HUES48 (cell line): ENCODE data around the gene C10orf71.

Experiments used
- H3K27ac ChIP-seq: one replicate; pipeline ENCODE4 v1.7.0; 2013; ENCODE audit warnings: low read depth, low read length, inconsistent platforms
- H3K27me3 ChIP-seq: 2 replicates; pipeline ENCODE4 v1.6.1; 2013; ENCODE audit warnings: mild to moderate bottlenecking, low read length; ENCODE audit not compliant: control insufficient read depth, insufficient read depth
- H3K36me3 ChIP-seq: 2 replicates; pipeline ENCODE4 v1.6.1; 2013; ENCODE audit warnings: low read length; ENCODE audit not compliant: control insufficient read depth, insufficient read depth
- H3K4me1 ChIP-seq: 2 replicates; pipeline ENCODE4 v1.6.1; 2013; ENCODE audit warnings: mild to moderate bottlenecking, low read length; ENCODE audit not compliant: control insufficient read depth, insufficient read depth
- H3K4me3 ChIP-seq: 2 replicates; pipeline ENCODE4 v1.5.1; 2013; ENCODE audit warnings: mild to moderate bottlenecking, low read depth, low read length
- H3K9ac ChIP-seq: 2 replicates; pipeline ENCODE4 v1.6.1; 2013; ENCODE audit warnings: mild to moderate bottlenecking, low read depth, low read length, moderate library complexity
- H3K9me3 ChIP-seq: 2 replicates; pipeline ENCODE4 v1.6.1; 2013; ENCODE audit warnings: low read length; ENCODE audit not compliant: control insufficient read depth, insufficient read depth

Gene C10orf71

GRCh38 chr10:49325916-49326783, 27.2 kb downstream of the C10orf71 start:
- no peaks in the 10 kb centered on the region for H3K9me3 ChIP-seq
- no peak overlapping the region for H3K4me3 ChIP-seq
- H3K36me3 ChIP-seq = no peaks in the 10 kb centered on the region

DNA sequence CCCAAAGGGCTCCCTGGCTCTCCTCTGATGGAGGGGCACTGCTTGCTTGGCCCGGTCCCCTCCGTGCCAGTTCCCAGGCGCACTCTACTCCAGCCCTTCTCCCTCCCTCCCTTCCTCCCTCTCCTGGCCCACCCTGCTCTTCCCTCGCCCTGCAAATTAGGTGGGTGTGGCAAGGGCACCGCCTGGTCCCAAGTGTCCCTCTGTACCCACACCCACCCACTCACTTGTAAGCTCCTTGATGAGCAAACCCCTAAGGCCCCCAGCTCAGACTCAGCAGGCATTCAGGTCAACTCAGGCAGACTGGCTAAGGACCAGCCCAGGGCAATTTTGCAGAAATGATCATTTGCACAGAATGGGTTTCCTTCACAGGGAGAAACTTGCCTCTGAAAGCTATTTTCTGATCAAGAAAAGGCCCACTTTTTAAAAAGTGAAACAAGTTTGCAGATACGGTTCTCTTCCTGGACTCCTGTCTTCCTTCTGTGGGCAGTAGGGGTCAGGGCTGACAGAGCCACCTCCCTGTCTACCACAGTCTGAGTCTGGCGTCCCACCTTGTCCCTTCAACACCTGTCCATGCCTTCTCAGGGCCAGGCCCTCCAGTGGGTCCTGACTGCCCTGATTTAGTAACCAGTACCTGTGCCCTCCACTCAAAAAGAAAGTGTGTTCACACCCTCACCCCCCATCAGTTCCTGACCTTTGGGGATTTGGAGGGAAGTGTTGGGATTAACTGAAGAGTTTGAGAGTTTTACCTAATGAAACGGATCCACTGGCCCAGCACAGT, 28.3 kb downstream of the C10orf71 start:
- Histone ChIP-seq H3K9ac (no peak overlapping the region), H3K4me1 (no peaks in the 10 kb centered on the region), H3K27ac (no peak overlapping the region), H3K4me3 (no peak overlapping the region), H3K27me3 (no peaks in the 10 kb centered on the region), H3K36me3 (no peaks in the 10 kb centered on the region), H3K9me3 (no peaks in the 10 kb centered on the region)

More at GRCh38 chr10:49325916-49326783, 27.2 kb downstream of the C10orf71 start:
- Histone ChIP-seq H3K9ac (no peak overlapping the region), H3K27me3 (no peaks in the 10 kb centered on the region), H3K4me1 (no peaks in the 10 kb centered on the region), H3K27ac (no peak overlapping the region)

DNA sequence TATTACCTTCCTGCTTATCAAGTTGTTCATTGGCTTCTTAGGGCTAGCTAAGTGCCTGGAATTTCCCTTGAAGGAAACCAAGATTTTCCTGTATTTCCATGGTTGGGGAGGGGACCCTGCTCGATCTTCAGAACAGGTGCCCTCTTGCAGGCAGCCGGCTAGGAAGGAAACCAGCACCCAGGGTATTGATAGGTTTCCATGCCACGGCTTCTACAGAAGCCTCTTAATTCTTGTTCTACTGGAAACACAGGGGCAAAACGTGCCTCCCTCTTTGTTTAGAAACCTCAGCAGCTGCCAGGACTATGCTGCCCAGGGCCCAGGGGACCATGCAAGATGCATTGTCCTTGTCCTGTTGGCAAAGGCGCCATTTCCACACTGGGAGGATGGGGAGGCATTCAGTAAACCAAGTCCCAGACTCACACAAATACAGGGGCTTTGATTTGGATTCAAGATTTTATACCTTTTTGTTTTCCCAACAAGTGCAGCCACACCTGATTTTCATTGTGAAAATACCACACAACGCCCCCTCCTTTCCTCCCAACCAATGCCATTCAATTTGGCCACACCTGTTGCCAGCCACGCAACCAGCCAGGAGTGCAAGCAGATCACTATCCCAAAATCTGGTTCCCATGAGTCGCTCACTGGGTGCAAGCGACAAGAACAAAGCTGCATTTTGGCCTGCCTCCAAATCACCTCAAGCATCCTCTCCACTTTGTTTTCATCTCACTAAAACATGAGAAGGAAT, 29.6 kb downstream of the C10orf71 start:
- Histone ChIP-seq H3K9ac (no peak overlapping the region), H3K36me3 (no peaks in the 10 kb centered on the region), H3K27me3 (no peaks in the 10 kb centered on the region), H3K4me1 (no peaks in the 10 kb centered on the region), H3K27ac (no peak overlapping the region), H3K4me3 (no peak overlapping the region), H3K9me3 (no peaks in the 10 kb centered on the region)

DNA sequence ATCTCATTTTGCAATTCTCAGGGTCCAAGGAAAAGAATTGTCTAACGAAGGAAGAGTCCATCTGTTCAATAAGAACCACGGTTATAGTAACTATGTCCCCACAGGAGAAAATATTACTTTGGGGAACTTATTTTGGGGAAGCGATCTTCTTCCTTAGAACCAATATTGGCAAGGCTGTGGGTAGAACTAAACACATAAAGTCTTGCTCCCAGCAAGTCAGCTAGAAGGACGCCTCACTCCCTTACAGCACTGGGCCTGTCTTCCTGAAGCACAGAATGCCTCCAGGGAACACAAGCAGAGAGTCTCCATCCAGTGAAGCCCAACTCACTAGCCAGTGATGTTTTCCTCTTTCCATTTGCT, 30.2 kb downstream of the C10orf71 start:
- H3K27me3 ChIP-seq = no peaks in the 10 kb centered on the region

DNA sequence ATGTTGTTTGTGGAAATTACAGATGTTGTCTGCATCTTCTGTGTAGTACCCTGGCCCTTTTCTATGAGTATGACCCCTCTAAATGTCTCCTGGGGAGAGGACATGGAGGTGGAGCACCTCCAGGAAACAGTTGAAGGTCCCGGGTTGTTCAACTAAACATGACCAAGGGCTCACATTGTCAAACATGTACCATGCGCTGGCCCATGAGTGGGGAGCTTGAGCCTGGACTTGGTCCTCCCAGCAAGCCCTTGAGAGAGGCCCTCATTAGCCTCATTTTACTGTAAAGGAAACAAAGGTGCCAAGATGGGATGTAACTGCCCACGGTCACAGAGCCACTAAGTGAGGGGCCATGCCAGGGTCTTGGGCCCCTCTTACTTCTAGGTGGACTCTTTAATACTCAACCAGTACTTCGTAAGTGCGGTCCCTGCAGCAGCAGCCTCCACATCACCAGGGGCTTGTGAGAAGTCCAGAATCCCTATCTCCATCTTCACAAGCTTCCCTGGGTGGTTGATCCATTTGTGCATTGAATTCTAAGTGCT, 31.2 kb downstream of the C10orf71 start:
- no peak overlapping the region for H3K4me3 ChIP-seq
- H3K4me1 ChIP-seq = no peaks in the 10 kb centered on the region
- no peaks in the 10 kb centered on the region for H3K27me3 ChIP-seq
- H3K36me3 ChIP-seq = no peaks in the 10 kb centered on the region
- no peak overlapping the region for H3K27ac ChIP-seq
- no peak overlapping the region for H3K9ac ChIP-seq
- no peaks in the 10 kb centered on the region for H3K9me3 ChIP-seq

More for the DNA sequence above, 30.2 kb downstream of the C10orf71 start:
- Histone ChIP-seq H3K4me3 (no peak overlapping the region), H3K36me3 (no peaks in the 10 kb centered on the region), H3K4me1 (no peaks in the 10 kb centered on the region), H3K9ac (no peak overlapping the region), H3K9me3 (no peaks in the 10 kb centered on the region), H3K27ac (no peak overlapping the region)

- Histone ChIP-seq H3K4me1 (no peaks in the 10 kb centered on the region), H3K27ac (no peak overlapping the region), H3K9ac (no peak overlapping the region), H3K36me3 (no peaks in the 10 kb centered on the region), H3K27me3 (no peaks in the 10 kb centered on the region), H3K9me3 (no peaks in the 10 kb centered on the region), H3K4me3 (no peak overlapping the region)
Observed at GRCh38 chr10:49331431-49331830, 32.5 kb downstream of the C10orf71 start.

GRCh38 chr10:49332333-49332732, 33.4 kb downstream of the C10orf71 start:
- H3K9ac ChIP-seq = no peak overlapping the region
- H3K9me3 ChIP-seq = no peaks in the 10 kb centered on the region
- H3K27ac ChIP-seq = no peak overlapping the region

GRCh38 chr10:49332768-49333167, 33.8 kb downstream of the C10orf71 start:
- Histone ChIP-seq H3K9ac (no peak overlapping the region), H3K9me3 (no peaks in the 10 kb centered on the region), H3K27ac (no peak overlapping the region), H3K4me1 (no peaks in the 10 kb centered on the region), H3K27me3 (no peaks in the 10 kb centered on the region), H3K4me3 (no peak overlapping the region), H3K36me3 (no peaks in the 10 kb centered on the region)

More at GRCh38 chr10:49332333-49332732, 33.4 kb downstream of the C10orf71 start:
- H3K36me3 ChIP-seq = no peaks in the 10 kb centered on the region
- H3K27me3 ChIP-seq = no peaks in the 10 kb centered on the region
- H3K4me1 ChIP-seq = no peaks in the 10 kb centered on the region
- no peak overlapping the region for H3K4me3 ChIP-seq

DNA sequence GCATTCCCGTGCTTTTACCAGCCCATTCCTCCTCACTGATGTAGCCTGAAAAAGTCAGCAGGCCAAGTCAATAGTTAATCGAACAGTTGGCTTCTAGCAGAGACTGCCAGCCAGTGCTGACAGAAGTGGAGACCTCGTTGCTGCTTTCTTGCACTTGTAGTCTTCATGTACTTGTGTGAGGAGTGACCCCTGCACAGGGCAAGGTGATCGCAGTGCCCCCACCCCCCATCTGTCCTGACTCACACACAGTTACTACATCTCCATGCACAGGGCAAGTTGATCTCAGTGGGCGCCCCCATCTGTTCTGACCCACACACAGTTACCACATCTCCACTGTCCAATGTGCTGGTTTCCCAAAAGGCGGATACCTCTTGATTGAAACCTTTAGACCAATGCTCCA, 34.2 kb downstream of the C10orf71 start:
- no peaks in the 10 kb centered on the region for H3K36me3 ChIP-seq
- H3K9me3 ChIP-seq = no peaks in the 10 kb centered on the region
- no peaks in the 10 kb centered on the region for H3K27me3 ChIP-seq
- no peak overlapping the region for H3K4me3 ChIP-seq
- no peaks in the 10 kb centered on the region for H3K4me1 ChIP-seq
- H3K27ac ChIP-seq = no peak overlapping the region
- H3K9ac ChIP-seq = no peak overlapping the region

GRCh38 chr10:49334964-49335363, 36.0 kb downstream of the C10orf71 start:
- no peaks in the 10 kb centered on the region for H3K36me3 ChIP-seq
- H3K27ac ChIP-seq = no peak overlapping the region
- no peak overlapping the region for H3K4me3 ChIP-seq
- H3K9ac ChIP-seq = no peak overlapping the region
- H3K27me3 ChIP-seq = no peaks in the 10 kb centered on the region
- H3K4me1 ChIP-seq = no peaks in the 10 kb centered on the region
- no peaks in the 10 kb centered on the region for H3K9me3 ChIP-seq
